Tibial nerve (tissue), 4 donors: ENCODE measurements around the gene KCNAB2.

ENCODE experiments used
- CTCF ChIP-seq, 5 experiments: fragments of 200-600 bp in 3 of 5; fragments of 450-650 bp in 2 of 5; sonication (generic) in 3 of 5; IDR thresholded peaks; one replicate each; pipeline ENCODE4 v1.5.1; 2016 to 2019; ENCODE audit warnings: antibody characterized with exemption in 5 of 5, mild to moderate bottlenecking in 3 of 5, moderate library complexity in 2 of 5
- EP300 ChIP-seq, 2 donors: sonication (generic); formaldehyde crosslinking; IDR thresholded peaks; one replicate each; pipeline ENCODE4 v1.6.1; 2017; ENCODE audit warnings: antibody characterized with exemption in 2 of 2, mild to moderate bottlenecking in 1 of 2

GRCh38 chr1:6145396-6145750 lies 99.7 kb downstream of the KCNAB2 start:
- TF ChIP-seq CTCF (IDR thresholded peaks at IDR 0.05) (no peak), EP300 (IDR thresholded peaks at IDR 0.05) (no peak)
